Neural cell (in vitro differentiated cells): ENCODE measurements around the gene MBD5.

Source experiments
- CTCF ChIP-seq: fragments of 450-650 bp; IDR thresholded peaks from 2 replicates; pipeline ENCODE4 v1.5.1; 2014; ENCODE audit warnings: antibody characterized with exemption, mild to moderate bottlenecking, moderate library complexity; ENCODE audit not compliant: poor library complexity, severe bottlenecking
- POLR2AphosphoS5 ChIP-seq: IDR thresholded peaks from 2 replicates; pipeline ENCODE4 v1.6.1; 2012
- REST ChIP-seq: IDR thresholded peaks from 2 replicates; pipeline ENCODE4 v1.6.1; 2012; ENCODE audit warnings: borderline replicate concordance

- TF ChIP-seq REST (no peak), CTCF (no peak), POLR2AphosphoS5 (no peak)
Observed at GRCh38 chr2:148531669-148532428, 511.0 kb downstream of the MBD5 start.
